AG04449 (cell line): ENCODE results near the gene AEBP2.

Source experiments
- CTCF ChIA-PET: fragments of 350-600 bp; formaldehyde crosslinking; extraction: SDS; loops from one replicate; lab custom pipeline; 2021; ENCODE audit warnings: antibody characterized with exemption; lab: Yijun Ruan, JAX
- POLR2A ChIA-PET: fragments of 400-600, 350-600 bp; formaldehyde crosslinking; extraction: SDS; loops from one replicate; lab custom pipeline; 2020; ENCODE audit warnings: antibody characterized with exemption, inconsistent platforms; lab: Yijun Ruan, JAX
- DNase-seq: peaks from one replicate; pipeline ENCODE4 v3.0.0-alpha.2; 2010; ENCODE audit warnings: low read depth, low spot score
- H3K4me3 ChIP-seq: 2 replicates; pipeline ENCODE4 v1.5.1; 2011; ENCODE audit warnings: low read depth, mild to moderate bottlenecking, control low read depth, low read length
- TF ChIP-seq, protein P1 (sequence below): IDR thresholded peaks from one replicate; pipeline ENCODE4 v1.5.1; 2011; ENCODE audit warnings: mild to moderate bottlenecking, moderate library complexity, low read length, control low read depth, inconsistent platforms; ENCODE audit not compliant: insufficient read depth; ENCODE audit errors: missing control alignments

The AEBP2 gene

DNA sequence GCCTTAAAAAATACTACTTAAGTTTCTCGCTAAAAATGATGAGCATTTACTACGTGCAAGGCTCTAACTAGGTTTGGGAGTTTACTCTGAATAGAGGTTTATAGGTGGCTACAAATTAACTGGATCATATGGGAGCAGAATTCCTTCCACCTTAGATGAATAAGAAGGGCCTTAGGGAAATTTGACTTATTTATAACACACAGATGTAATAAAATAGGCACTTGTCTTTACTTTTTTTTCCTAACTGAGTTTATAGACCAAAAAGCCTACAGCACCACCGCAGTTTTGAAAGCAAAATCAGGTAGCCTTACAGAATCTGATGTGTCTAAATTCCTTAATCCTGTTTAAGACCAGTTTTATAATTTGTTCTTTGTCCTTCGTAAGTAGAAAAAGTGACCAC, 10.5 kb downstream of the AEBP2 start:
- H3K4me3 ChIP-seq: no peak overlapping the region
- POLR2A ChIA-PET: no interaction called here
- no peak for DNase-seq
- TF ChIP-seq, protein P1, sequence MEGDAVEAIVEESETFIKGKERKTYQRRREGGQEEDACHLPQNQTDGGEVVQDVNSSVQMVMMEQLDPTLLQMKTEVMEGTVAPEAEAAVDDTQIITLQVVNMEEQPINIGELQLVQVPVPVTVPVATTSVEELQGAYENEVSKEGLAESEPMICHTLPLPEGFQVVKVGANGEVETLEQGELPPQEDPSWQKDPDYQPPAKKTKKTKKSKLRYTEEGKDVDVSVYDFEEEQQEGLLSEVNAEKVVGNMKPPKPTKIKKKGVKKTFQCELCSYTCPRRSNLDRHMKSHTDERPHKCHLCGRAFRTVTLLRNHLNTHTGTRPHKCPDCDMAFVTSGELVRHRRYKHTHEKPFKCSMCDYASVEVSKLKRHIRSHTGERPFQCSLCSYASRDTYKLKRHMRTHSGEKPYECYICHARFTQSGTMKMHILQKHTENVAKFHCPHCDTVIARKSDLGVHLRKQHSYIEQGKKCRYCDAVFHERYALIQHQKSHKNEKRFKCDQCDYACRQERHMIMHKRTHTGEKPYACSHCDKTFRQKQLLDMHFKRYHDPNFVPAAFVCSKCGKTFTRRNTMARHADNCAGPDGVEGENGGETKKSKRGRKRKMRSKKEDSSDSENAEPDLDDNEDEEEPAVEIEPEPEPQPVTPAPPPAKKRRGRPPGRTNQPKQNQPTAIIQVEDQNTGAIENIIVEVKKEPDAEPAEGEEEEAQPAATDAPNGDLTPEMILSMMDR: no peak
- CTCF ChIA-PET: interaction anchor here (1.5 kb wide), 1 partner anchor 10 kb away, joined by 5 read pairs; no protein-coding TSS in a partner anchor

- no peak overlapping the region for H3K4me3 ChIP-seq
- DNase-seq: no peak
- POLR2A ChIA-PET: no interaction called here
- CTCF ChIA-PET: interaction anchor here (1.5 kb wide), 1 partner anchor 9 kb away, joined by 5 read pairs; no protein-coding TSS in a partner anchor
- TF ChIP-seq, protein P1: no peak
Observed at GRCh38 chr12:19450362-19450761, 11.1 kb downstream of the AEBP2 start.

GRCh38 chr12:19451196-19451595, 11.9 kb downstream of the AEBP2 start:
- ChIA-PET POLR2A (no interaction called here), CTCF (interaction anchor here (1.5 kb wide), 1 partner anchor 8 kb away, joined by 5 read pairs; no protein-coding TSS in a partner anchor)
- H3K4me3 ChIP-seq: no peak overlapping the region
- TF ChIP-seq, protein P1: no peak
- no peak for DNase-seq

DNA sequence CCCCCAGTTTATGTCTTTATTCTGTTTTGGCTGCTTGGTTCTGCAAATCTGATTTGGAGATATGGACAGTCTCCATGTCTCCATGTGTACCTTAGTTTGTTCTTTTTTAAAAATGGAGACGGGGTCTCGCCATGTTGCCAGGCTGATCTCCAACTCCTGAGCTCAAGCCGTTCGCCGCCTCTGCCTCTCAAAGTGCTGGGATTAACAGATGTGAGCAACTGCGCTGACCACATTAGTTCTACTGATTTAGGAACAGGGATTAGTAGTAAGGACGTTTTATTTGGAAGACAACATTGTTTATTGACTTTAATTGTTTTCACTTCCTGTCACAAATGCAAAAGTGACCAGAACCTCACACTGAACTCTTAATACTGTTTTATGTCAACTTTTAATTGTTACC, 14.7 kb downstream of the AEBP2 start:
- TF ChIP-seq, protein P1: no peak
- CTCF ChIA-PET: no interaction called here
- DNase-seq: no peak
- H3K4me3 ChIP-seq: no peak overlapping the region
- POLR2A ChIA-PET: interaction anchor here (0.7 kb wide), 1 partner anchor 10 kb away, joined by 6 read pairs; no protein-coding TSS in a partner anchor

DNA sequence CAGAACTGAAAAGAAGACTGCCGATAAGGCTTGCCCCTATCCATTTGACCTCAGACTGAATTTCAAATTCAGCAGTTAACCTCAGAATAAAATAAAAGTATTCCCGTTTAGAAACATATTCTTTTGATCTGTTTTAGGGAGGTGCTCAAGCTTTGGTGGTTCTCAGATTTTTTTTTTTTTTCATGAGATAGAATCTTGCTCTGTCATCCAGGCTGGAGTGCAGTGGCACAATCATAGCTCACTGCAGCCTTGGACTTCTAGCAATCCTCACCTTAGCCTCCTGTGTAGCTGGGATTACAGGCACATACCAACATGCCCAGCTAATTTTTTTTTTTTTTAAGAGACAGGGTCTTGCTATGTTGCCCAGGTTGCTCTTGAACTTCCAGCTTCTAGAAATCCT, 15.5 kb downstream of the AEBP2 start:
- TF ChIP-seq, protein P1: no peak
- POLR2A ChIA-PET: no interaction called here
- no peak overlapping the region for H3K4me3 ChIP-seq
- DNase-seq: no peak
- CTCF ChIA-PET: no interaction called here

GRCh38 chr12:19456176-19456575, 16.9 kb downstream of the AEBP2 start:
- CTCF ChIA-PET: no interaction called here
- POLR2A ChIA-PET: no interaction called here
- no peak for DNase-seq
- TF ChIP-seq, protein P1: no peak
- no peak overlapping the region for H3K4me3 ChIP-seq
